Epidermal melanocyte (primary cell): ENCODE measurements around the gene PCDHA5.

Experiments used
- DNase-seq: peaks from one replicate; pipeline ENCODE4 v3.0.0; 2011; ENCODE audit warnings: low spot score; ENCODE audit not compliant: insufficient read length

Gene PCDHA5

GRCh38 chr5:140857987-140858240 lies 36.5 kb downstream of the PCDHA5 start:
- no peak for DNase-seq

- DNase-seq, result no peak
Observed at GRCh38 chr5:140862441-140863295, 41.3 kb downstream of the PCDHA5 start.

DNA sequence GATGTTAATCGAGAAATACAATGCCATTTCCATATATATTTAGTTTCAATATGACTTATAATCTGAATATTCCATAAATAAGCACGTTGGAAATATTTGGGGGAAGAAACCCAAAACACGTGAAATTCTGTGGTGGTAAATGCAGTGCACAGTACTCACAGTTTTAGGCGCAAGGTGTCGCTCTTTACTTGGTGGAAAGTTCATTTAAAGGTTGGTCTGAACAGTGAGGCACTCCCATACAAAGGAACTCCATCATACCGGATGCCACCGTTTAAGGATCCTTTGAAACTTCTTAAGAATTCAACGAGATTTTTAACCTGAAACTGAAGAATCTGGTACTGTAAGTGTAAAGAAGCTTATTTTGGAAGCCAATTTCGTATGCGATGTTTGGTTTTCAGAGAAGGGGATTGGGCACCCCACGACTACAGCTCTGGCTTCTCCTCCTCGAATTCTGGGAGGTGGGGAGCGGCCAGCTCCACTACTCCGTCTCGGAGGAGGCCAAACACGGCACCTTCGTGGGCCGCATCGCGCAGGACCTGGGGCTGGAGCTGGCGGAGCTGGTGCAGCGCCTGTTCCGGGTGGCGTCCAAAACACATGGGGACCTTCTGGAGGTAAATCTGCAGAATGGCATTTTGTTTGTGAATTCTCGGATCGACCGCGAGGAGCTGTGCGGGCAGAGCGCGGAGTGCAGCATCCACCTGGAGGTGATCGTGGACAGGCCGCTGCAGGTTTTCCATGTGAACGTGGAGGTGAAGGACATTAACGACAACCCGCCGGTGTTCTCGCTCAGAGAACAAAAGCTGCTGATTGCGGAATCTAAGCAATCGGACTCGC lies 47.5 kb downstream of the PCDHA5 start, which contains the start of gene PCDHA11:
PCDHA11 (plus strand) TSS at position 237 of the 834 bp plus-strand sequence; CDS start at position 384, 147 bp downstream.
- DNase-seq, result no peak

- DNase-seq, result no peak
Observed at GRCh38 chr5:140869555-140869886, 48.1 kb downstream of the PCDHA5 start.

GRCh38 chr5:140870221-140871201 lies 49.1 kb downstream of the PCDHA5 start:
- DNase-seq, result no peak
